ENCODE data around the gene CDH23.
A peak's percentile ranks its signal among the peaks of the same experiment; 100 is the strongest.

Gene CDH23

DNA sequence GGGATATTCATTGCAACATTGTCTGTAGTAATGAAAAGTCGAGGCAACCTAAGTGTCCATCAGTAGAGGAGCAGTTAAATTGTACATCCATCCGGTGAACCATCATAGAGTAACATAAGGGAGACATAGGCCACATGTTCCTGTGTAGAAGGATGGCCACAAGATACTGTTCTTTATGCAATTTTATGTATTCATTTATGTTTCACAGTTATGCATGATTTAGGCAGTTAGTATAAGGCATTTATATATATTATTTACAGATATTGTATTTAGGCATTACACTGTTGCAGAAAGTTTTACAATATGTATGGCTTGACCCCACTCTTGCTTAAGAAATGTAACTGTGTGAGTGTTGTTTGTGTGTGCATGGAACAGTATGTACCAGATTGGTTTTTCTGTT is 36.0 kb upstream of the CDH23 start:
- no peak overlapping the region for H3K4me3 ChIP-seq (ENCODE audit: low read length)
- DNase-seq (ENCODE audit: low read depth) = no peak
- TF ChIP-seq, protein P1, sequence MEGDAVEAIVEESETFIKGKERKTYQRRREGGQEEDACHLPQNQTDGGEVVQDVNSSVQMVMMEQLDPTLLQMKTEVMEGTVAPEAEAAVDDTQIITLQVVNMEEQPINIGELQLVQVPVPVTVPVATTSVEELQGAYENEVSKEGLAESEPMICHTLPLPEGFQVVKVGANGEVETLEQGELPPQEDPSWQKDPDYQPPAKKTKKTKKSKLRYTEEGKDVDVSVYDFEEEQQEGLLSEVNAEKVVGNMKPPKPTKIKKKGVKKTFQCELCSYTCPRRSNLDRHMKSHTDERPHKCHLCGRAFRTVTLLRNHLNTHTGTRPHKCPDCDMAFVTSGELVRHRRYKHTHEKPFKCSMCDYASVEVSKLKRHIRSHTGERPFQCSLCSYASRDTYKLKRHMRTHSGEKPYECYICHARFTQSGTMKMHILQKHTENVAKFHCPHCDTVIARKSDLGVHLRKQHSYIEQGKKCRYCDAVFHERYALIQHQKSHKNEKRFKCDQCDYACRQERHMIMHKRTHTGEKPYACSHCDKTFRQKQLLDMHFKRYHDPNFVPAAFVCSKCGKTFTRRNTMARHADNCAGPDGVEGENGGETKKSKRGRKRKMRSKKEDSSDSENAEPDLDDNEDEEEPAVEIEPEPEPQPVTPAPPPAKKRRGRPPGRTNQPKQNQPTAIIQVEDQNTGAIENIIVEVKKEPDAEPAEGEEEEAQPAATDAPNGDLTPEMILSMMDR (IDR thresholded peaks at IDR 0.05; ENCODE audit: insufficient read depth, low read depth, low read length, missing control alignments) = no peak

- DNase-seq (ENCODE audit: low read depth) = no peak
- TF ChIP-seq, protein P1 (IDR thresholded peaks at IDR 0.05; ENCODE audit: insufficient read depth, low read depth, low read length, missing control alignments) = no peak
- no peak overlapping the region for H3K4me3 ChIP-seq (ENCODE audit: low read length)
Observed at GRCh38 chr10:71361581-71361980, 35.1 kb upstream of the CDH23 start.

- TF ChIP-seq, protein P1 (IDR thresholded peaks at IDR 0.05; ENCODE audit: insufficient read depth, low read depth, low read length, missing control alignments) = no peak
Observed at GRCh38 chr10:71362141-71362540, 34.6 kb upstream of the CDH23 start.

GRCh38 chr10:71363936-71364335 is 32.8 kb upstream of the CDH23 start:
- H3K4me3 ChIP-seq (ENCODE audit: low read length) = no peak overlapping the region
- DNase-seq (ENCODE audit: low read depth) = no peak
- TF ChIP-seq, protein P1 (IDR thresholded peaks at IDR 0.05; ENCODE audit: insufficient read depth, low read depth, low read length, missing control alignments) = no peak

More at GRCh38 chr10:71362141-71362540, 34.6 kb upstream of the CDH23 start:
- H3K4me3 ChIP-seq (ENCODE audit: low read length) = no peak overlapping the region
- DNase-seq (ENCODE audit: low read depth) = no peak

- no peak overlapping the region for H3K4me3 ChIP-seq (ENCODE audit: low read length)
- TF ChIP-seq, protein P1 (IDR thresholded peaks at IDR 0.05; ENCODE audit: insufficient read depth, low read depth, low read length, missing control alignments) = no peak
Observed at GRCh38 chr10:71365366-71365765, 31.4 kb upstream of the CDH23 start.

DNA sequence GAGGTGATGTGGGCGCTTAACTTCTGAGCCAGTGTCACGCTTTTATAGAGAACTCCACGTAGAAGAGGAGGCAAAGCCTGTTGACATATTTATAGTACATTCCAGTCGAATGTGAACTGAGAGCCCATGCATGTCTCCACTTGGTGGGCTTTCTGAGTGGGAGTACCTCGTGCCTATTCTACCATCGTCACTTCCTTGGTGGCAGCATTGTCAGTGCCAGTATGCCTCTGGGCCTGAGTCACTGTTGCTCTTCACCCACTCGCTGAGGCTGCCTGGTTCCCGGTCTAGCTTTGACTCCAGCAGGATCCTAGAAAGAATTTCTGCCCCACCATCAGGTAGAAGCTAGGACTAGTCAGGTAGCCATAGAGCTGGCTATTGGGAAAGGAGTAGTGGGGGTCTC is 30.0 kb upstream of the CDH23 start:
- DNase-seq (ENCODE audit: low read depth) = peak; percentile 36
- no peak overlapping the region for H3K4me3 ChIP-seq (ENCODE audit: low read length)
- TF ChIP-seq, protein P1 (IDR thresholded peaks at IDR 0.05; ENCODE audit: insufficient read depth, low read depth, low read length, missing control alignments) = no peak

More at GRCh38 chr10:71365366-71365765, 31.4 kb upstream of the CDH23 start:
- DNase-seq (ENCODE audit: low read depth) = no peak

GRCh38 chr10:71367271-71367670 is 29.4 kb upstream of the CDH23 start:
- H3K4me3 ChIP-seq (ENCODE audit: low read length) = no peak overlapping the region
- DNase-seq (ENCODE audit: low read depth) = peak; percentile 33
- TF ChIP-seq, protein P1 (IDR thresholded peaks at IDR 0.05; ENCODE audit: insufficient read depth, low read depth, low read length, missing control alignments) = no peak

Data from epithelial cell of esophagus (primary cell).